Neuron (in vitro differentiated cells): ENCODE measurements around the gene EPX.
"Not testable (repeated sequence)": the region's sequence is repeated elsewhere in the genome, so short reads cannot be mapped to it uniquely, and the experiment has no call there.

ENCODE experiments used
- H2AFZ ChIP-seq: one replicate; pipeline ENCODE4 v1.6.1; 2013; ENCODE audit warnings: low read depth, mild to moderate bottlenecking, inconsistent platforms, low read length, moderate library complexity
- H3K27me3 ChIP-seq: one replicate; pipeline ENCODE4 v1.6.1; 2013; ENCODE audit warnings: low read length; ENCODE audit not compliant: insufficient read depth
- H3K36me3 ChIP-seq: one replicate; pipeline ENCODE4 v1.6.1; 2013; ENCODE audit warnings: low read length; ENCODE audit not compliant: insufficient read depth
- H3K4me1 ChIP-seq: one replicate; pipeline ENCODE4 v1.6.1; 2013; ENCODE audit warnings: low read length; ENCODE audit not compliant: insufficient read depth
- H3K4me3 ChIP-seq: 2 replicates; pipeline ENCODE4 v1.5.1; 2013; ENCODE audit warnings: mild to moderate bottlenecking, low read length, moderate library complexity
- H3K9me3 ChIP-seq: one replicate; pipeline ENCODE4 v1.6.1; 2013; ENCODE audit warnings: low read length

EPX gene

GRCh38 chr17:58192612-58193011, at the start of gene EPX:
TSS of gene EPX (plus strand) at chr17:58192726. CDS start at chr17:58192847, 121 bp downstream.
- Histone ChIP-seq H2AFZ (no peak within 1 kb of the TSS), H3K4me1 (no peaks in the 10 kb centered on the region), H3K27me3 (peaks cover 14% of the 10 kb centered on the region), H3K9me3 (no peaks in the 10 kb centered on the region), H3K36me3 (no peaks in the 10 kb centered on the region), H3K4me3 (no peak within 1 kb of the TSS)

GRCh38 chr17:58143335-58143734, 49.2 kb upstream of the EPX start:
- not testable (repeated sequence) for H3K4me3 ChIP-seq, H2AFZ ChIP-seq, H3K4me1 ChIP-seq, H3K27me3 ChIP-seq, H3K9me3 ChIP-seq, H3K36me3 ChIP-seq

- H2AFZ ChIP-seq, result no peak overlapping the region
- H3K4me1 ChIP-seq, result no peaks in the 10 kb centered on the region
- peaks cover 19% of the 10 kb centered on the region for H3K27me3 ChIP-seq
- H3K9me3 ChIP-seq, result peaks cover 6% of the 10 kb centered on the region
- H3K36me3 ChIP-seq, result no peaks in the 10 kb centered on the region
- no peak overlapping the region for H3K4me3 ChIP-seq
Measured at GRCh38 chr17:58144801-58145200, 47.7 kb upstream of the EPX start.

GRCh38 chr17:58147930-58148434, 44.5 kb upstream of the EPX start, which contains the start of gene OR4D1:
TSS of gene OR4D1 (plus strand) at chr17:58148384. CDS start at chr17:58155154, 6,770 bp downstream.
- H2AFZ ChIP-seq, result no peak within 1 kb of the TSS
- H3K36me3 ChIP-seq, result no peaks in the 10 kb centered on the region
- H3K4me3 ChIP-seq, result no peak within 1 kb of the TSS
- H3K9me3 ChIP-seq, result peaks cover 6% of the 10 kb centered on the region
- H3K4me1 ChIP-seq, result no peaks in the 10 kb centered on the region
- H3K27me3 ChIP-seq, result peaks cover 31% of the 10 kb centered on the region

GRCh38 chr17:58148609-58149008, 43.9 kb upstream of the EPX start:
- H3K27me3 ChIP-seq, result peaks cover 31% of the 10 kb centered on the region
- H3K4me1 ChIP-seq, result no peaks in the 10 kb centered on the region
- peaks cover 6% of the 10 kb centered on the region for H3K9me3 ChIP-seq
- no peak overlapping the region for H2AFZ ChIP-seq
- H3K36me3 ChIP-seq, result no peaks in the 10 kb centered on the region
- H3K4me3 ChIP-seq, result no peak overlapping the region

- Histone ChIP-seq H3K4me3 (no peak overlapping the region), H3K9me3 (no peaks in the 10 kb centered on the region), H3K4me1 (no peaks in the 10 kb centered on the region), H3K27me3 (peaks cover 41% of the 10 kb centered on the region), H3K36me3 (no peaks in the 10 kb centered on the region), H2AFZ (no peak overlapping the region)
Measured at GRCh38 chr17:58150394-58150793, 42.1 kb upstream of the EPX start.

GRCh38 chr17:58153046-58153445, 39.5 kb upstream of the EPX start:
- H3K4me3 ChIP-seq, result no peak overlapping the region

GRCh38 chr17:58153671-58154070, 38.9 kb upstream of the EPX start:
- Histone ChIP-seq H2AFZ (no peak overlapping the region), H3K9me3 (no peaks in the 10 kb centered on the region), H3K4me3 (no peak overlapping the region), H3K36me3 (no peaks in the 10 kb centered on the region), H3K4me1 (peaks cover 5% of the 10 kb centered on the region), H3K27me3 (peaks cover 44% of the 10 kb centered on the region)

More at GRCh38 chr17:58153046-58153445, 39.5 kb upstream of the EPX start:
- peaks cover 5% of the 10 kb centered on the region for H3K4me1 ChIP-seq
- no peaks in the 10 kb centered on the region for H3K9me3 ChIP-seq
- no peak overlapping the region for H2AFZ ChIP-seq
- H3K36me3 ChIP-seq, result no peaks in the 10 kb centered on the region
- H3K27me3 ChIP-seq, result peaks cover 45% of the 10 kb centered on the region

- peaks cover 2% of the 10 kb centered on the region for H3K9me3 ChIP-seq
- peaks cover 5% of the 10 kb centered on the region for H3K4me1 ChIP-seq
- H3K36me3 ChIP-seq, result no peaks in the 10 kb centered on the region
- H3K4me3 ChIP-seq, result peak overlapping the region; percentile 54
- peak overlapping the region; percentile 90 for H2AFZ ChIP-seq
- H3K27me3 ChIP-seq, result peaks cover 40% of the 10 kb centered on the region
Measured at GRCh38 chr17:58156839-58157803, 35.4 kb upstream of the EPX start.

- Histone ChIP-seq H3K4me1 (peaks cover 5% of the 10 kb centered on the region), H3K9me3 (peaks cover 2% of the 10 kb centered on the region), H3K4me3 (no peak overlapping the region), H3K36me3 (no peaks in the 10 kb centered on the region), H3K27me3 (peaks cover 46% of the 10 kb centered on the region), H2AFZ (no peak overlapping the region)
Measured at GRCh38 chr17:58158181-58158580, 34.3 kb upstream of the EPX start.

GRCh38 chr17:58161566-58161965, 31.0 kb upstream of the EPX start:
- H3K36me3 ChIP-seq, result no peaks in the 10 kb centered on the region
- H3K4me3 ChIP-seq, result no peak overlapping the region
- H3K27me3 ChIP-seq, result peaks cover 34% of the 10 kb centered on the region
- H3K9me3 ChIP-seq, result peaks cover 2% of the 10 kb centered on the region
- H2AFZ ChIP-seq, result no peak overlapping the region
- H3K4me1 ChIP-seq, result peaks cover 4% of the 10 kb centered on the region

GRCh38 chr17:58165981-58166380, 26.5 kb upstream of the EPX start:
- Histone ChIP-seq H2AFZ (no peak overlapping the region), H3K9me3 (peaks cover 5% of the 10 kb centered on the region), H3K4me1 (no peaks in the 10 kb centered on the region), H3K27me3 (peaks cover 22% of the 10 kb centered on the region), H3K36me3 (no peaks in the 10 kb centered on the region), H3K4me3 (no peak overlapping the region)

- Histone ChIP-seq H3K27me3 (peaks cover 18% of the 10 kb centered on the region), H3K4me1 (no peaks in the 10 kb centered on the region), H2AFZ (no peak within 1 kb of the TSS), H3K9me3 (peaks cover 5% of the 10 kb centered on the region), H3K4me3 (no peak within 1 kb of the TSS), H3K36me3 (no peaks in the 10 kb centered on the region)
Measured at GRCh38 chr17:58166682-58167081, 25.8 kb upstream of the EPX start, which contains the start of gene OR4D2. TSS of gene OR4D2 (plus strand) at chr17:58166982. CDS start at chr17:58169656, 2,674 bp downstream.
